GM19035 (cell line): ENCODE measurements around the gene PRSS38.

ENCODE experiments used
- ATAC-seq: cut with Tn5 transposase; IDR thresholded peaks from one replicate; pipeline ENCODE4 v1.9.1; 2021; ENCODE audit not compliant: unreplicated experiment

The PRSS38 gene

DNA sequence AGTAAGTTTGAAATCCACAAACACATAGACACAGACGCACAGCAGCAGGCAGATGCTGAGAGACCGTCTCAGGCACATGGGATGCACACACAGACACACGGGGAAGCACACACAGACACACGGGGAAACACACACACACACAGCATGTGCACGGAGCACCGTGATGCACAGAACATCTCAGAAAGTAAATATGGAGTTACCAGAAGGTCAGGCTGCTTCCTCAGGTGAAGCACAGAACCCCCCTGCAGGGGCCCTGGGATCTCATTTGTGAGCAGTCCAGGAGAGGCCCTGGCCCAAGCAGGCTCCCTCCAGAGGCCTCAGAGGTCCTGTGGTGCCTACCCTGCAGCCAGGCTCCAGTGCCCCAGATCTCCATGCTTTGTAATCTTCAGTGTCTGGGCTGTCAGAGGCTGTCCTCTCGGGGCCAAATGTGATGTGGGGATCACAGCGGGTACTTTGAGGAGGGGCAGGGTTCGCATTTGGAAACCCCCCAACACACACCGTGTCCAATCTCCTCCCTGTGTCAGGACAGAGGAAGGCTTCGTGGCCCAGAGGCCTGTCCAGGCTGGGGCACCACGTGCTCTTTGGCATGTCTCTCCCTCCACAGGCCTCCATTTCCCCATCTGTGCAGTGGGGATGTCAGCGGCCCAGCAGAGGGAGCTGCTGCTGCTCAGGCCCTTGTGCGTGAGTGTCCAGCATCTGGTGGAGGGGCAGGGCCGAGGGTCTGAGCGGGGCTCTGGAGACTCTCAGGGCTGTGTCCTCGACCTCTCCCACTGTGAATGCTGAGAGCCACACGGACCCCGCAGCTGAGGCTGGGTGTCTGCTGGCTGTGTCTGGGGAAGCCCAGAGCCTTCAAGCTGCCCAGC, 23.0 kb upstream of the PRSS38 start:
- ATAC-seq, result no peak

DNA sequence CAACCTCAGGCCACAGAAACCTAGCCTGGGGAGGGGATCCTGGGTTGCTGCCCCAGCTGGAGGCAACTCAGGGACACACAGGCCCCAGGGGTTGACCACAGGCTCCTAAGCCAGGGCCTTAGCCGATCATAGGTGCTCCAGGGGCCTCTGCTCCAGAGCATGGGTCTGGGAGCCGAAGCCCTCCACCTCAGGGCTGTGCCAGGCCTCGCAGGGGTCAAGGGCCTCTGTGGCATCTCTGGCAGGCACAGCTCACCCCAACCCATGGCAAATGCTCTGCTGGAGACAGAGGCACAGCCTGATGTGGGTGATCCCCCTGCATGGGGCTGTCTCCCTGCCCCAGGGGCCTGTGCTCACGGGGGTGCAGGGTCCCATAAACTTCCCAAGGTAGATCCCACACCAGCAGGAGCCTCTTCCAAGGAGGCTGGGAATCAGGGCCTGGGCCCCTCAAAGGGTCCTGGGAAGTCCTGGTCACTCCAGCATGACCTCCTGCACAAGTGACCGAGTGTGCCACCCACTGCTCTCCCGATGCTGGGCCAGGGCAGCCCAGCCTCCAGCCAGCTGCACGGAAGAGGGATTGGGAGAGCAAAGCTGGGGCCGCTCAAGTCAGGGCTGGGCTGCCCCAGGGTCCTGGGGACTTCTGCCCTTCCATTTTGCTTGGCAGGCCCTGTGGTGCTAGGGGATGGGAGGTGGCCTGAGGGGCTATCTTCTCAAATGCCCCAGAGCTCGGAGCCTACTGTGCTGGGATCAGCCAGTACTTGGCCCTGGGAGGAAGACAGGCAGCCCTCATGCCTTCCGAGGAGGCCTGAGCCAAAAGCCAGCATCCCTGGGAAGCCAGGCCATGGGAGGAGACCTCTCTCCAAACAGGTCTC, 22.2 kb upstream of the PRSS38 start:
- ATAC-seq, result no peak

DNA sequence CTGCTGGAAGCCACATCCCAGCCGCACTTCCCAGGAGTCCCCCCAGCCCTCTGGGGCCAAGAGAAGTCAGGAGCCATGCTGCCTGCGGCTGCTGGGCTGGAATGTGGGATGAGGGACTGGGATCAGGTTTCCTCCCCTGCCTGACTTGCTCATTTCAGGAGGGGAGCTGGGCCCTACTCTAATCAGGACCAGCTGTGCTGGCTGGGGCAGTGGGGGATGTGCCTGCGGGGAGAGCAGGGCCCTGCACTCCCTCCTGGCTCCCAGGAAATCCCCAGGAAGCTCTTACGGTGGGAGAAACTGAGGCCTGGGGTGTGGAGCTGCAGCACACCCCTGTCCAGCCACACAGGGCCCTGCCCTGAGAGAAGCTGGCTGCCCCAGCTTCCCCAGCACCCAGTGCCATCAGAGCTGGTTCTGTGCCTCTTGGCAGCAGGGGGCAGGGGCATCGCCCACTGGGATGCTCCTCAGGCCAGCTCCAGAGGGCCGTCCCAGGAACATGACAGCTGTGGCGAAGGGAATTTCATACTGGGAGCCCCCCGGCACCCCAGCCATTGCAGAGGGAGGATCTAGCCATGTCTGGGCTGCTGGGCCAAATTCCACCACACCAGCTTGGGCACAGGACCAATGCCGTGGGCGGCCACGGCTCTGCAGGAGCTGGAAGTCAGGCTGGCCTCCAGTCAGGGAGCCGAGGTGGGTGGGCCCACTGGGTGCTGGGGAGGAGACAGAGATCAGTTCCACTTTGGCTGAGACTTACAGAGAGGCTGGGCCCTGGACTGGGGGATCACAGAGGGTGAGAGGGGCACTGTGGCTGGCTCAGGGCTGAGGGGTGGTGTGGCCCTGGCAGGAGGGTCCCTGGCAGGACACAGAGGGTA, 21.3 kb upstream of the PRSS38 start:
- ATAC-seq, result no peak

DNA sequence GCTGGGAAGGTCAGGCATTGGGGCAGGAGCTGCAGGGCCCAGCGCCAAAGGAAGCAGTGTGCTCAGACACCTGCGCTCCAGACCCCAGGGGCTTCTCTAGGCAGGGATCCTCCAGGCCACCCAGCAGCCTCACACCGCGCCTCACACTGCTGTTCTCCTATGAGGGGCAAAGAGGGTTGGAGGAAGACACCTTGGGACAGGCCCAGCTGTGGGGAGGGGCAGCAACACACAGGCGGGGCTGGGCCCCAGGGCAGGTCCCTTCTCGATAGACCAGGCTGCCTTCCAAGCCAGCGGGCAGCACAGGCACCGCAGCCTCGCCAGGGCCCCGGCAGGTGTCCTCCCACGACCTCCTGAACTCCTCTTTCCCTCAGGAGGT, 20.7 kb upstream of the PRSS38 start:
- ATAC-seq, result no peak

DNA sequence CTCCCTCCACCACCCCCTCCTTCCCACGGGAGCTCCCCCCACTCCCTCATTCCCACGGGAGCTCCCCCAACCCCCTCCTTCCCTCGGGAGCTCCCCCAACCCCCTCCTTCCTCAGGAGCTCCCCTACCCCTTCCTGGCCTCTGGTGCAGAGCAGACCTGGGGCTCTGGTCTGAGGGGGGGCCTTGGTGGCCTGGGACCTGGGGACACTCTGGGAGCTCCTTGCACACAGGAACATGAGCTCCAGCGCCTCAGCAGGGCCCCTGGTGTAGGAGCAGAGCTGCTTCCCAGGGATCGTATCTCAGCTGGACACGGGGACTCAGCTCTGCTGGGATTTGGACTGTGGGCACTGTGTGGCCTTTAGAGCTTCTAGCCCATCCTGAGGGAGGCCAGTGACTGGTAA, 19.7 kb upstream of the PRSS38 start:
- no peak for ATAC-seq

DNA sequence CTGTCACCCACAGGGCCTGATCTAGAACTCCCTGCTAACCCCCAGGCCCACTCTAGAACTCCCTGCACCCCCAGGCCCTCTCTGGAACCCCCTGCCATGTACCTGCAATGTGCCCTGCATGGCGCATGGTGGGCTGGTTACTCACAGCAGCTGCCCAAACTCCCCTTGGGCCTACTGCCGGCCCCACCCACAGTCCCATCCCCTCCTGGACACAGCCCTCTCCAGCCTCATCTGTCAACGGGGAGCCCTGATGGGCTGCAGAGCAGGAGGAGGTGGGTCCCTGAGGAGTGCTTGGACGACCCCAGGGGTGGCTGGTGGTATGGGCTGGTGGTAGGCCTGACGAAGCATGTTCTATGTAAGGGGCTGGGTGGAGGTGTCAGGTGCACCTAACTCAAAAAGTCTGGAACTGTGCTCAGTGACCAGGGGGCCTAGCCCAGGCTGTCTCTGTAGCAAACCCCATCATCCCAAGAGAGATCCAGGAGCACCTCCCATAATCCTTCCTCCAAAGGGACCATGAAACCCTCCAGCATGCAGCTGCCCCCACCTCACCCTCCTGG, 19.0 kb upstream of the PRSS38 start:
- no peak for ATAC-seq

DNA sequence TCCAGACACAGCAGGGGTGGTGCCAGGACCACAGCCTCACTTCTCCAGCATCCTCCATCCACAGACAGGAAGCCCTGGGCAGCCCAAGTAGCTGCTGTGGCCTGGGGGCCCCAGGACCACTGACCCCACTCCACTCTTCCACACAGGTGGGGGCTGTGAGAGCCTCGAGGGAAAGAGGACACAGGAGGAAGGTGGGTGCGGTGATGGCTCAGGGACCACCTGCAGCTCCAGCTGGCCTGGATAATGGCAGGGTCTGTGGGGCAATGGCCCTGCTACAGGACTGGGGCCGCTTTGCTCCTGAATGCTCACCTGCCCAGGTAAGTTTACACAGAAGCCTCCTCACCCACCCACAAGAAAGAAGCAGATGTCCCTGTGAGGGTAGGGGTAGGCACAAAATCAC, 18.3 kb upstream of the PRSS38 start:
- ATAC-seq, result no peak

DNA sequence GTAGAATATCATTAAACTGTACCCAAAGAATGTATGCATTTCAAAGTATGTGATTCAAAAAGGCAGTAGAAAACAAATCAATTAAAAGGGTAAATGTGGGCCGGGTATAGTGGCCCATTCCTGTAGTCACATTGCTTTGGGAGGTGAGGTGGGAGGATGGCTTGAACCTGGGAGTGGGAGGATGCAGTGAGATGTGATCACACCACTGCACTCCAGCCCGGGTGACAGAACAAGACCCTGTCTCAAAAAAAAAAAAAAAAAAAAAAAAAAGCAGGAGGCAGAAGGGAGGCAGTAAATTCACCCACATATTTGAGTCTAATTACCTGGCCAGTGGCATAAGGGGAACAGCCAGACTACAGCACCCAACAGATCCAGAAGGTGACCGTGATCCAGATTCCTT, 17.9 kb upstream of the PRSS38 start:
- no peak for ATAC-seq

DNA sequence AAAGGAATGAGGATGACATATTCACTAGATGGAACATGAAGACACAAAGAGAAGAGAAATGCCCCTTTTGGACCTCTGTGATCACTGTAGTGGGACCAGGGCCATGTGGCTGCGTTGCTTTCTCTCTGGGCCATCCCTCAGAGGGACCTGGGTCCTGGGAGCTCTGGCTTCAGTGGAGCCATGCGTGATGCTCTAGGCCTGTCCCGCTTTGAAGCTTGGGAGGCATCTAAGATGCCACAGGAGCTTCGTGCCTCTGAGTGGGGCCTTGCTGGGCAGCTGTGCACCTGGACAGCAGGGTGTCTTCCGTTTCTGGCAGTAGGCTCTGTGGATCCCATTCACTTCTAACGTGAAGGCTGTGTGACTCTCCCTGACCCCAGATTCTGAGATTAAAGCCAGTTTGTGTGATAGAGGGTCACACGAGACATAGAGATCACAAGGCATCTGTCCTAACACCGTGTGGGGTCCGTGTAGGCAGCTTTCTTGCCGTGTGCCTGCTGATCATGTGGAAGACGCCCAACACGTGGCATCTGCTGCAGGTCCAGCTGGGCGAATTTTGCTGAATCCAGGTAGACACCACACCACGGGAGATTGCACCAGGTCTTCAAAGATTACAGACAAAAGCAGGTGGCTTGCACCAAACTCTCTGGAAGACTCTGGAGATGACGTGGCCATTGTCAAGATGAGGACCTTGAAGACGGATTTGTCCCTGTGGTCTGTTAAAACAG, 17.2 kb upstream of the PRSS38 start:
- no peak for ATAC-seq

DNA sequence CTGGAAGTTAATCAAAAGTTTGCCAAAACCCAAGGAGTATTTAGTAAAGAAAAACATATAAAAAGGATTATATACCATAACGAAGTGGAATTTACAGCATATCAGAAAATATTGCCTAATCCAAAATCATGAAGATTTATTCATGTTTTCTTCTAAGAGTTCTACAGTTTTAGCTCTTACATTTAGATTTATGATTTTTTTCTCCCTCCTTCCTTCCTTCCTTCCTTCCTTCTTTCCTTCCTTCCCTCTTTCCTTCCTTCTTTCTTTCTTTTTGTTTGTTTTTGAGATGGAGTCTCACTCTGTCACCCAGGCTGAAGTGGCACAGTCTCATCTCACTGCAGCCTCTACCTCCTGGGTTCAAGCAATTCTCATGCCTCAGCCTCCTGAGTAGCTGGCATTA, 15.7 kb upstream of the PRSS38 start:
- ATAC-seq, result no peak

DNA sequence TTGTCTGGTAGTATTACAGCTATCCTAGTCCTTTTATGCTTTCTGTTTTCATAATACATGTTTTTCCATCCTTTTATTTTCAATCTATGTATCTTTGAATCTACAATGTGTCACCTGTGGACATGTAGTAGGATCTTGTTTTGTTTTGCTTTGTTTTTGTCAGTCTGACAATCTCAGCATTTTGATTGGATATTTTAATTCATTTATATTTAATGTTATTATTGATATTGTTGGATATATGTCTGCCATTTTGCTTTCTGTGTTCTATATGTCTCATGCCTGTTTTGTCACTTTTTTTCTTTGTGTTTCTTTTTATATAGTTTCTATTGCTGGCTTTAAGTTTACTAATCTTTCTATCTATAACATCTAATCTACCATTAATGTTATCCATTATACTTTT, 11.5 kb upstream of the PRSS38 start:
- ATAC-seq, result no peak

DNA sequence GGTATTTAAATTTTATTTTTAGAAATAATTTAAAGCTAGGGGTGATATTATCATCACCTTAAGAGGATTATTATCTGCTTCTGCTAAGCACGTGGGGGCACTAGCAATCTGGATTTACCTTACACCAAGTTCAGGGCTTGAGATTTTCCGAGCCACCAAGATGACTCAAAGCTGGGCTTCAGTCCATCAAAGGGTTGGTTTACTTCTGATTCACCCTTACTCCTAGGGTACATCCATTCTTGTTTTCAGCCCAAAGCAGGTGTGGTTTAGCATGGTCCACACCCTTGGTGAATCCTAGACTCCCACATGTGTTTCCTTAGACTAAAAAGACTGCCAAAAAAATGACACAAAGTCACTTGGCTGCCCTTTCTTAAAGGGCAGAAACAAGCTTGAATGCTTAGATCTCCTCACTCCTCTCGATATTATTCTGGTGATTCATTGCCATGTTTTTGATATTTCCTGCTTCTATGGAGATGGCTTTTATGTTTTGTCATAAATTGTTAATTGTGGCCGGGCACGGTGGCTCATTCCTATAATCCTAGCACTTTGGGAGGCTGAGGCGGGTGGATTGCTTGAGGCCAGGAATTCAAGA, 9.8 kb upstream of the PRSS38 start:
- no peak for ATAC-seq

DNA sequence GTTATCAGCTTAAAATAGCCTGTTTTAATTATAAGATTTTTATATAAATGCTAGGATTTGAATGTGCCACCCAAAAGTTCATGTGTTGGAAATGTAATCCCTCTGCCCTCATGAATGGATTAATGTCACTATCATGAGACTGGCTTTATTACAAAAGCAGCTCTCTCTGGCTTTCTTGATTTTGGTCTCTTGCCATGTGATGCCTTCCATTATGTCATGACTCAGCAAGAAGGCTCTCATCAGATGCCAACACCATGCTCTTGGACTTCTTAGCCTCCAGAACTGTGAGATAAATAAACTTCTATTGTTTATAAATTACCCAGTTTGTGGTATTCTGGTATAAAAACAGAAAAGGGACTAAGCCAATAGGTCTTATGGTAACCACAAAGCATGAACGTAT, 6.9 kb upstream of the PRSS38 start:
- no peak for ATAC-seq

DNA sequence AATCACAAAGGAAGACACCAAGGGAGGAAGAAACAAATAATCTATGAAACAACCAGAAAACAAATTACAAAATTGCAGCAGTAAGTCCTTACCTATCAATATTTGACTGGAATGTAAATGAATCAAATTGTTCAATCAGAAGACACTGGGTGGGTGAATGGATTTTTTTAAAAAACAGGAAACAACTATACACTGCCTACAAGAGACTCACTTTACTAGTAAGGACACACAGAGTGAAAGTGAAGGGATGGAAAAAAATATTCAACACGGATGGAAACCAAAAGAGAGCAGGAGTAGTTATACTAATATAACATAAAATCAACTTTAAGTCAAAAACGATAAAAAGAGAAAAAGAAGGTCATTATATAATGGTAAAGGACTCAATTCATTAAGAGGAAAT, 6.4 kb upstream of the PRSS38 start:
- ATAC-seq, result no peak

DNA sequence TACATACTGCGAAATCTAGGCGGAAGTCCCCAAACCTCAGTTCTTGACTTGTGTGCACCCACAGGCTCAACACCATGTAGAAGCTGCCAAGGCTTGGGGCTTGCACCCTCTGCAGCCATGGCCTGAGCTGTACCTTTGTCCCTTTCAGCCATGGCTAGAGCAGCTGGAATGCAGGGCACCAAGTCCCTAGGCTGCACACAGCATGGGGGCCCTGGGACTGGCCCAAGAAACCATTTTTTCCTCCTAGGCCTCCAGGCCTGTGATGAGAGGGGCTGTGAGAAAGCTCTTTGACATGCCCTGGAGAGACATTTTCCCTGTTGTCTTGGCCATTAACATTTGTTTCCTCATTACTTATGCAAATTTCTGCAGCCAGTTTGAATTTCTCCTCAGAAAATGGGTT, 1.5 kb upstream of the PRSS38 start:
- no peak for ATAC-seq

DNA sequence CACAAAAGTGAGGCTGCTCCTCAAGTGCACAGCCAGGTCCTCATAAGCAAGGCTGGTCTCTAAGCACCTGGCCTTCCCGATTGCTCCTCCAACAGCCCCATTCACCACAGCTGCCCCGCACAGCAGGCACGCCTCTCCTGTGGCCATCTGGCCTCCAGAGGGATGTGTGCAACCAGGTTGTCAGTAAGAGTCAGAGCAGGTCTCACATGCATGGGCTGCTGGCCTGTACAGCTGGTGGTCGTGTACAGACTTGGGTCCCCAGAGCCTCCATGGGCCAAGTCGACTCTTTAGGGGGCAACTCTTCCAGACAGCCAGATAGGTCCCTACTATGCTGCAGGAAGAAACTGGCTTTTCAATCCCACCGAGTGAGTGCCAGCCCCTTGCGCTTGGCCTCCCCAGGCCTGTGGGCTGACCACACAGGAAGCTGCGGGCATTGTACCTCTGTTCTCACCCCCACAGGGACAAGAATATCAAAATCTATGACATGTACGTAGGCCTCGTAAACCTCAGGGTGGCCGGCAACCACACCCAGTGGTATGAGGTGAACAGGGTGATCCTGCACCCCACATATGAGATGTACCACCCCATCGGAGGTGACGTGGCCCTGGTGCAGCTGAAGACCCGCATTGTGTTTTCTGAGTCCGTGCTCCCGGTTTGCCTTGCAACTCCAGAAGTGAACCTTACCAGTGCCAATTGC, 1.4 kb downstream of the PRSS38 start:
- no peak for ATAC-seq

DNA sequence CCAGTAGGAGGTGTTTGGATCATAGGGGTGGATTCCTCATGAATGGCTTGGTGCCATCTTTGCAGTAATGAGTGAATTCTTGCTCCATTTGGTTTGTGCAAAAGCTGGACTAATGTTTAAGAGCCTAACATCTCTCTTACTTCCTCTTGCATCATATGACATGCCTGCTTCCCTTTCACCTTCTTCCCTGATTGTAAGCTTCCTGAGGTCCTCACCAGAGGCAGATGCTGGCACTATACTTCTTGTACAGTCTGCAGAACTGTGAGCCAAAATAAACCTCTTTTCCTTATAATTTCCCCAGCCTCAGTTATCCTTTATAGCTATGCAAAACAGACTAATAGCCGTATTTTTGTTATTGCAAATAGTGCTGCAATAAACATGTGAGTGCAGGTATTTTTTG, 8.1 kb downstream of the PRSS38 start:
- no peak for ATAC-seq

DNA sequence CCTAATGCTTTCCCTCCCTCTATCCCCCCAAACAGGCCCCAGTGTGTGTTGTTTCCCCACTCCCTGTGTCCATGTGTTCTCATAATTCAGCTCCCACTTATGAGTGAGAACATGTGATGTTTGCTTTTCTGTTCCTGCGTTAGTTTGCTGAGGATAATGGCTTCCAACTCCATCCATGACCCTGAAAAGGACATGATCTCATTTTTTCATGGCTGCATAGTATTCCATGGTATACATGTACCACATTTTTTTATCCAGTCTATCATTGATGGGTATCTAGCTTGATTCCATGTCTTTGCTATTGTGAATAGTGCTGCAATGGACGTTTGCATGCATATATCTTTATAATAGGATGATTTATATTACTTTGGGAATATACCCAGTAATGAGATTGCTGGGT, 8.7 kb downstream of the PRSS38 start:
- ATAC-seq, result no peak

DNA sequence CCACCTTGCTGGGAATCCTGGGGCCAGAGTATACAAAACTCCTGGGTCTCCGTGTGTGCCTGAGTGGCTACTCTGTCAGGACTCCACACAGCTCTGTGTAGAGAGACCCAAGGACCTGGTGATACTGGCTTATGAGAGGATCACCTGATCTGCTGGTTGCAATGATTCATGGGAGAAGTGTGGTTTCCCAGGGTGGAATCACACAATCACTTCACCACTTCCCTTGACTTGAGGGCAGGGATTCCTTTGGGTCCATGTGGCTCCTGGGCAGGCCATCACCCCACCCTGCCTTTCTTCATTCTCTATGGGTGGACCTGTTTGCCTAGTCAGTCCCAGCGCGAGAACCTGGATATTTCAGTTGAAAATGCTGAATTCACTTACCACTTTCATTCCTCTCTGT, 13.3 kb downstream of the PRSS38 start:
- no peak for ATAC-seq
